ENCODE data around the gene SHISA9.

- no peak for TF ChIP-seq CTCF (IDR thresholded peaks at IDR 0.05)
- TF ChIP-seq POLR2AphosphoS5 (IDR thresholded peaks at IDR 0.05): no peak
Measured at GRCh38 chr16:13181432-13181831, 280.0 kb downstream of the SHISA9 start.

All from prostate gland (tissue), 2 donors.